H1 (cell line): ENCODE data around the gene SLX4. TPM values are rescaled to one million over a fixed set of nuclear protein-coding genes. Genes with fewer than 3 reads are reported as not detected.

Source experiments
- CTCF ChIA-PET: fragments of 300-600 bp; sonication (Branson Sonifier 250); formaldehyde crosslinking; loops from one replicate; lab custom pipeline; 2021; ENCODE audit not compliant: partially characterized antibody; lab: Charles Lee
- POLR2A ChIA-PET: fragments of 300-600 bp; sonication (Branson Sonifier 250); formaldehyde crosslinking; loops from one replicate; lab custom pipeline; 2021; ENCODE audit warnings: inconsistent platforms; ENCODE audit not compliant: partially characterized antibody; lab: Charles Lee
- DNase-seq, 2 experiments: peaks; one replicate each; pipeline versions ENCODE4 v3.0.0 to v3.0.0-alpha.2; 2010 to 2022; ENCODE audit warnings: low spot score in 2 of 2, low read depth in 1 of 2, mixed read lengths in 1 of 2
- FAIRE-seq: peaks from 2 replicates; lab custom pipeline; 2011; peaks lifted over from hg19 to GRCh38; lab: Jason Lieb, UNC
- H2AFZ ChIP-seq: 2 replicates; pipeline ENCODE4 v1.8.1; 2012; ENCODE audit warnings: low read length, inconsistent platforms
- H2AK5ac ChIP-seq: 2 replicates; pipeline ENCODE4 v1.6.1; 2013; ENCODE audit warnings: low read depth, low read length
- H2BK120ac ChIP-seq: replicated peaks from 2 replicates; pipeline ENCODE3; 2013; ENCODE audit warnings: low read depth, low read length, inconsistent platforms
- H2BK12ac ChIP-seq: 2 replicates; pipeline ENCODE4 v1.6.1; 2013; ENCODE audit warnings: low read depth, low read length
- H2BK15ac ChIP-seq: 2 replicates; pipeline ENCODE4 v1.6.1; 2013; ENCODE audit warnings: low read length
- H2BK20ac ChIP-seq: 2 replicates; pipeline ENCODE4 v1.6.1; 2013; ENCODE audit warnings: low read length
- H2BK5ac ChIP-seq: 2 replicates; pipeline ENCODE4 v1.6.1; 2013; ENCODE audit warnings: low read depth, low read length
- H3K14ac ChIP-seq: 2 replicates; pipeline ENCODE4 v1.6.1; 2013; ENCODE audit warnings: inconsistent platforms; ENCODE audit not compliant: insufficient read length
- H3K18ac ChIP-seq: 2 replicates; pipeline ENCODE4 v1.6.1; 2013; ENCODE audit warnings: low read length; ENCODE audit errors: extremely low read depth
- H3K23ac ChIP-seq: 2 replicates; pipeline ENCODE4 v1.6.1; 2013; ENCODE audit warnings: inconsistent platforms; ENCODE audit not compliant: insufficient read length
- H3K23me2 ChIP-seq: 2 replicates; pipeline ENCODE4 v1.6.1; 2013; ENCODE audit warnings: low read depth, low read length
- H3K27ac ChIP-seq: 2 replicates; pipeline ENCODE4 v1.6.1; 2011; ENCODE audit warnings: low read depth, low read length, inconsistent platforms
- H3K27me3 ChIP-seq, 4 experiments: replicated peaks in 1 of 4; 1 replicate in 1 of 4; 2 replicates in 3 of 4; pipeline versions ENCODE4 v1.6.1 to v1.8.1; 2011 to 2013; ENCODE audit warnings: low read length in 3 of 4, mild to moderate bottlenecking in 3 of 4, inconsistent platforms in 2 of 4, mixed read lengths in 2 of 4, moderate library complexity in 1 of 4; ENCODE audit not compliant: control insufficient read depth in 3 of 4, insufficient read depth in 3 of 4; ENCODE audit errors: extremely low read depth in 1 of 4
- H3K36me3 ChIP-seq, 4 experiments: 2 replicates each; pipeline versions ENCODE4 v1.6.1 to v1.8.1; 2011 to 2013; ENCODE audit warnings: mild to moderate bottlenecking in 4 of 4, low read length in 3 of 4, moderate library complexity in 2 of 4, control low read depth in 1 of 4, inconsistent platforms in 1 of 4; ENCODE audit not compliant: insufficient read depth in 4 of 4, control insufficient read depth in 2 of 4
- H3K4ac ChIP-seq: replicated peaks from 2 replicates; pipeline ENCODE3; 2013; ENCODE audit warnings: low read length, low read depth, mixed read lengths, inconsistent platforms; ENCODE audit not compliant: insufficient read length
- H3K4me1 ChIP-seq, 4 experiments: replicated peaks in 1 of 4; 1 replicate in 1 of 4; 2 replicates in 3 of 4; pipeline versions ENCODE4 v1.6.1 to v1.8.1; 2011 to 2013; ENCODE audit warnings: low read length in 3 of 4, inconsistent platforms in 2 of 4, mixed read lengths in 1 of 4; ENCODE audit not compliant: insufficient read depth in 4 of 4, control insufficient read depth in 3 of 4
- H3K4me2 ChIP-seq, 2 experiments: 2 replicates each; pipeline versions ENCODE4 v1.6.1 to v1.8.1; 2011 to 2013; ENCODE audit warnings: low read depth in 2 of 2, low read length in 2 of 2, control low read depth in 1 of 2, inconsistent platforms in 1 of 2, mild to moderate bottlenecking in 1 of 2; ENCODE audit not compliant: insufficient read depth in 1 of 2
- H3K4me3 ChIP-seq, 4 experiments: fragments of 200-600, 300-600 bp in 1 of 4; sonication (generic), shearing (Covaris generic), sonication (Bioruptor Twin) in 1 of 4; 2 replicates each; pipeline versions ENCODE4 v1.5.1 to v1.8.1; 2011 to 2016; ENCODE audit warnings: low read length in 4 of 4, low read depth in 3 of 4, control low read depth in 2 of 4, inconsistent platforms in 2 of 4, mild to moderate bottlenecking in 2 of 4, mixed read lengths in 1 of 4, moderate library complexity in 1 of 4; ENCODE audit not compliant: insufficient read depth in 2 of 4; ENCODE audit errors: extremely low read depth in 1 of 4
- H3K56ac ChIP-seq: replicated peaks from 2 replicates; pipeline ENCODE3; 2013; ENCODE audit warnings: low read depth, mild to moderate bottlenecking, mixed read lengths, low read length, inconsistent platforms; ENCODE audit not compliant: insufficient read length
- H3K79me1 ChIP-seq: 2 replicates; pipeline ENCODE4 v1.6.1; 2013; ENCODE audit warnings: low read depth, low read length, control low read depth
- H3K79me2 ChIP-seq, 2 experiments: 2 replicates each; pipeline versions ENCODE4 v1.6.1 to v1.8.1; 2012 to 2013; ENCODE audit warnings: low read length in 2 of 2, mild to moderate bottlenecking in 2 of 2, inconsistent platforms in 1 of 2; ENCODE audit not compliant: insufficient read depth in 2 of 2, control insufficient read depth in 1 of 2
- H3K9ac ChIP-seq, 4 experiments: replicated peaks in 1 of 4; 1 replicate in 1 of 4; 2 replicates in 3 of 4; pipeline versions ENCODE4 v1.6.1 to v1.8.1; 2011 to 2013; ENCODE audit warnings: low read depth in 3 of 4, low read length in 3 of 4, control low read depth in 2 of 4, mild to moderate bottlenecking in 2 of 4, moderate library complexity in 2 of 4, inconsistent platforms in 1 of 4; ENCODE audit errors: extremely low read depth in 1 of 4
- H3K9me3 ChIP-seq, 2 experiments: 2 replicates each; pipeline versions ENCODE4 v1.6.1 to v1.8.1; 2012 to 2013; ENCODE audit warnings: mild to moderate bottlenecking in 2 of 2, moderate library complexity in 2 of 2, control low read depth in 1 of 2, inconsistent platforms in 1 of 2, low read depth in 1 of 2, low read length in 1 of 2, mixed read lengths in 1 of 2; ENCODE audit not compliant: insufficient read depth in 2 of 2
- H4K20me1 ChIP-seq, 2 experiments: replicated peaks in 1 of 2; 2 replicates each; pipeline versions ENCODE3 to v1.8.1; 2011 to 2013; ENCODE audit warnings: inconsistent platforms in 2 of 2, low read length in 2 of 2, mild to moderate bottlenecking in 1 of 2; ENCODE audit not compliant: insufficient read depth in 2 of 2, control insufficient read depth in 1 of 2
- H4K5ac ChIP-seq: 2 replicates; pipeline ENCODE4 v1.6.1; 2013; ENCODE audit warnings: low read length, low read depth, mixed read lengths, inconsistent platforms; ENCODE audit not compliant: insufficient read length
- H4K8ac ChIP-seq: 2 replicates; pipeline ENCODE4 v1.8.0; 2013; ENCODE audit warnings: mild to moderate bottlenecking, moderate library complexity, low read length, inconsistent platforms; ENCODE audit not compliant: insufficient read depth; ENCODE audit errors: extremely low read depth
- H4K91ac ChIP-seq: replicated peaks from 2 replicates; pipeline ENCODE3; 2013; ENCODE audit warnings: low read length, mixed read lengths, inconsistent platforms; ENCODE audit not compliant: insufficient read length
- CBX5 ChIP-seq: fragments of 300-800, 300-1000 bp; sonication (generic); IDR thresholded peaks from 2 replicates; pipeline ENCODE4 v1.7.1; 2016; ENCODE audit warnings: antibody characterized with exemption, low read length, low read depth
- MAX ChIP-seq: IDR thresholded peaks from 2 replicates; pipeline ENCODE4 v1.6.1; 2012; ENCODE audit warnings: inconsistent platforms
- NANOG ChIP-seq: IDR thresholded peaks from 2 replicates; pipeline ENCODE4 v1.6.1; 2011; ENCODE audit warnings: low read length, low read depth, mild to moderate bottlenecking, inconsistent platforms; ENCODE audit not compliant: insufficient read depth, poor library complexity, severe bottlenecking
- RXRA ChIP-seq: IDR thresholded peaks from 2 replicates; pipeline ENCODE4 v1.6.1; 2011; ENCODE audit warnings: low read depth, mild to moderate bottlenecking, low read length, moderate library complexity; ENCODE audit not compliant: insufficient read depth
- SAP30 ChIP-seq: fragments of 300-600 bp; sonication (generic); IDR thresholded peaks from 2 replicates; pipeline ENCODE4 v1.7.1; 2012; ENCODE audit warnings: low read length, moderate library complexity, mild to moderate bottlenecking, inconsistent platforms; ENCODE audit not compliant: insufficient read depth, insufficient replicate concordance
- WGBS, 2 experiments: shearing (Covaris generic) in 1 of 2; methylation state at CpG; one replicate each; pipeline versions ENCODE4 v1.1.6 to v1.1.7; 2013 to 2015; ENCODE audit warnings: low lambda C conversion rate in 2 of 2, mixed read lengths in 2 of 2, inconsistent platforms in 1 of 2, low coverage in 1 of 2, missing lambda C conversion rate in 1 of 2; ENCODE audit not compliant: insufficient replicate concordance in 2 of 2, insufficient coverage in 1 of 2, insufficient read length in 1 of 2; ENCODE audit errors: extremely low coverage in 1 of 2, missing lambda C conversion rate in 1 of 2; 5-methylcytosine and 5-hydroxymethylcytosine counted together
- polyA plus RNA-seq, 7 experiments: library from polyadenylated mRNA; depleted of rRNA in 3 of 7; stranded (reverse) in 5 of 7; unstranded in 2 of 7; fragments of >200 nt in 5 of 7; fragments of 200-250 nt in 2 of 7; gene quantifications; 1 replicate in 5 of 7; 2 replicates in 1 of 7; 4 replicates in 1 of 7; pipeline versions ENCODE4 v1.2.1 to v1.2.3, GENCODE V29; 2011 to 2013; ENCODE audit warnings: missing spikeins in 2 of 7, mixed read lengths in 2 of 7
- total RNA-seq: library from RNA; stranded (reverse); fragmentation: NEBNext Ultra II Directional; extraction: Animal tissue kit (Norgen Biotek cat#: 25700); gene quantifications from 2 replicates; pipeline ENCODE4 v1.2.1, GENCODE V29; 2021

The SLX4 gene
- total and polyA plus RNA-seq, 2 of the 8 experiments (the other 6 are each of a cell fraction or from before 2014, with no cell fraction given), result 4.4 to 11.4 TPM

GRCh38 chr16:3587547-3588110 is 23.8 kb downstream of the SLX4 start:
- no peak overlapping the region for H3K4me3 ChIP-seq
- ChIA-PET POLR2A (interaction anchor here (0.7 kb wide), 1 partner anchor 21 kb away, joined by 4 read pairs; no protein-coding TSS in a partner anchor), CTCF (interaction anchor here (0.6 kb wide), 1 partner anchor 35 kb away, joined by 3 read pairs; no protein-coding TSS in a partner anchor)
- H2BK15ac ChIP-seq, result no peak overlapping the region
- H4K5ac ChIP-seq, result no peak overlapping the region
- no peaks in the 10 kb centered on the region for H3K79me2 ChIP-seq
- WGBS, 2 experiments, result 96% methylated on average over 11 of the region's 15 CpGs; no CpG with 5 or more reads in 1 of the 2 experiments
- no peaks in the 10 kb centered on the region for H3K9me3 ChIP-seq
- H3K4me2 ChIP-seq, result no peak overlapping the region
- H2BK20ac ChIP-seq, result no peak overlapping the region
- no peaks in the 10 kb centered on the region for H4K20me1 ChIP-seq
- H3K27me3 ChIP-seq, result no peaks in the 10 kb centered on the region
- H3K56ac ChIP-seq, result no peak overlapping the region
- H3K14ac ChIP-seq, result no peak overlapping the region
- no peak overlapping the region for H4K91ac ChIP-seq
- no peak overlapping the region for H2AFZ ChIP-seq
- no peak overlapping the region for H2BK12ac ChIP-seq
- DNase-seq, result no peak
- H2AK5ac ChIP-seq, result no peak overlapping the region
- H2BK120ac ChIP-seq, result no peak overlapping the region
- H3K27ac ChIP-seq, result no peak overlapping the region
- no peak overlapping the region for H4K8ac ChIP-seq
- peaks cover 0 to 21% (median 6%) of the 10 kb centered on the region in 4 experiments; a peak in 4 of 8 replicates for H3K36me3 ChIP-seq
- no peak overlapping the region for H3K23ac ChIP-seq
- H3K79me1 ChIP-seq, result no peaks in the 10 kb centered on the region
- TF ChIP-seq CBX5 (no peak), SAP30 (no peak), MAX (no peak), NANOG (no peak), RXRA (no peak)
- peaks cover 0 to 4% (median 2%) of the 10 kb centered on the region in 4 experiments; a peak in 2 of 7 replicates for H3K4me1 ChIP-seq
- no peak overlapping the region for H2BK5ac ChIP-seq
- no peak overlapping the region for H3K18ac ChIP-seq
- no peak overlapping the region for H3K9ac ChIP-seq
- H3K23me2 ChIP-seq, result no peaks in the 10 kb centered on the region
- H3K4ac ChIP-seq, result no peak overlapping the region
- FAIRE-seq, result no peak
